Measurements from ENCODE around the gene VPS16. TPM values are rescaled to one million over a fixed set of nuclear protein-coding genes. Genes with fewer than 3 reads are reported as not detected.

VPS16 gene
- total and polyA plus RNA-seq, 8 donors, result 19.2 to 93.4 (median 23.8) TPM

- Histone ChIP-seq H3K27me3 (no peaks in the 10 kb centered on the region), H3K4me1 (no peaks in the 10 kb centered on the region), H3K9me3 (no peaks in the 10 kb centered on the region), H3K4me3 (no peak overlapping the region), H3K36me3 (no peaks in the 10 kb centered on the region), H3K27ac (no peak overlapping the region)
- no peak for ATAC-seq
- no peak for FAIRE-seq
- 68 to 73% methylated on average over 3 of the region's 3 CpGs for WGBS, 2 donors
- TF ChIP-seq CTCF (IDR thresholded peaks at IDR 0.05), result no peak
- no peak for DNase-seq
- intact Hi-C loops (cut with DNase I), result no loop called here
These were observed 43.4 kb downstream of the VPS16 start for GRCh38 chr20:2883726-2884637.

GRCh38 chr20:2887715-2888114 lies 47.2 kb downstream of the VPS16 start:
- intact Hi-C loops (cut with DNase I), result no loop called here
- 89 to 90% methylated on average over 3 of the region's 3 CpGs for WGBS, 2 donors

GRCh38 chr20:2888224-2888955 lies 47.8 kb downstream of the VPS16 start:
- H3K27ac ChIP-seq, result no peak overlapping the region
- no peak for ATAC-seq
- no peaks in the 10 kb centered on the region for H3K9me3 ChIP-seq
- no peaks in the 10 kb centered on the region for H3K36me3 ChIP-seq
- no peak for TF ChIP-seq CTCF (IDR thresholded peaks at IDR 0.05)
- WGBS, 2 donors, result 93 to 95% methylated on average over 4 of the region's 4 CpGs
- intact Hi-C loops (cut with DNase I), result no loop called here
- no peak for DNase-seq
- FAIRE-seq, result no peak
- H3K27me3 ChIP-seq, result no peaks in the 10 kb centered on the region
- H3K4me3 ChIP-seq, result no peak overlapping the region
- H3K4me1 ChIP-seq, result no peaks in the 10 kb centered on the region

More at GRCh38 chr20:2887715-2888114, 47.2 kb downstream of the VPS16 start:
- ATAC-seq (no peak), DNase-seq (no peak), FAIRE-seq (no peak)
- Histone ChIP-seq H3K4me3 (no peak overlapping the region), H3K27ac (no peak overlapping the region), H3K27me3 (no peaks in the 10 kb centered on the region), H3K36me3 (no peaks in the 10 kb centered on the region), H3K9me3 (no peaks in the 10 kb centered on the region), H3K4me1 (no peaks in the 10 kb centered on the region)
- TF ChIP-seq CTCF (IDR thresholded peaks at IDR 0.05), result no peak

- H3K4me3 ChIP-seq, result no peak overlapping the region
- intact Hi-C loops (cut with DNase I), result no loop called here
- no peaks in the 10 kb centered on the region for H3K27me3 ChIP-seq
- FAIRE-seq, result no peak
- no peak overlapping the region for H3K27ac ChIP-seq
- no peak for DNase-seq
- no peaks in the 10 kb centered on the region for H3K36me3 ChIP-seq
- 79 to 90% methylated on average over 1 of the region's 1 CpG for WGBS, 2 donors
- no peaks in the 10 kb centered on the region for H3K9me3 ChIP-seq
- no peak for TF ChIP-seq CTCF (IDR thresholded peaks at IDR 0.05)
- no peak for ATAC-seq
- no peaks in the 10 kb centered on the region for H3K4me1 ChIP-seq
These were observed 48.7 kb downstream of the VPS16 start for GRCh38 chr20:2889209-2889608.

Measured in pancreas (tissue), 10 donors.